Fibroblast of peridontal ligament (primary cell): ENCODE results near the gene USP4.
"Not testable (repeated sequence)": the region's sequence is repeated elsewhere in the genome, so short reads cannot be mapped to it uniquely, and the experiment has no call there.

ENCODE experiments used
- DNase-seq: peaks from one replicate; pipeline ENCODE4 v3.0.0-alpha.2; 2010; ENCODE audit errors: extremely low read depth

Gene USP4

DNA sequence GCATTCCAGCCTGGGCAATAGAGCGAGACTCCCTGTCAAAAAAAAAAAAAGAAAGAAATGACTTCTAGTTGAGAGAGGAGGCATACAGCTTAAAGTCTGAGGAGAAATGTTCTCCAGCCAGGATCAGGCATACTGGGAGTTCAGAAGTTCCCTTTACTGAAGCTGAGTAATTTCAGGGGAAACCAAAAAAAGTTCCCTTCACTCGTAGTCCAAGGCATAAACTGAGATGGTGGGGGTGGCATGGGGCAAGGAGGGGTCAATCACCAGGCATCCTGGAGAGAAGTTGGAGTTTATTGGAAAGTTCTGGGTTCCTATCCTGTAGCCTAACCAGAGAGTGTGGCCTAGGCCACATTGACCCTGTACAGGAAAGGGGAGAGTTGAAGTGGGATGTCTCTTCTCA, 12.4 kb upstream of the USP4 start:
- DNase-seq: peak; percentile 24

DNA sequence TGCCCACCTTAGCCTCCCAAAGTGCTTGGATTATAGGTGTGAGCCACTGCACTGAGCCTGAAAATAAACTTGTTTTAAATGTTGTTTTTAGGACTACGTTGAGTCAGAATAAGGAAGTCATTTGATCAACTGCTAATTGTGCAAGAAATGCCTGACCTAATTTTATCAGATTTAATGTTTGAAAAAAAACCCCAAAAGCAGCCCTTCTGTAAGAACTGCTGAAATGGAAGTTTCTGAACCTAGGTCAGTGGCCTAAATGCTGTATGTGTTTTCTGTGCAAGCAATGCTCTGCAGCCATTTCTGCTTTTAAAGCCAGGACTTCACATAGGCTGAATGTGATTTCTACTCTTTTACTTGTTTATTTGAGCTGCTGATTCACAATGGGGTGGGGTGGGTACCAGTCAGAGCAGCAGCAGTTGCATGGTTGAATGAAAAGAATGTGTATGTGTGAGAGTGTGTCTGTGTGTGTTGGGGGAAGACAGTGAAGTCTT, 11.7 kb upstream of the USP4 start:
- DNase-seq: peak; percentile 93

DNA sequence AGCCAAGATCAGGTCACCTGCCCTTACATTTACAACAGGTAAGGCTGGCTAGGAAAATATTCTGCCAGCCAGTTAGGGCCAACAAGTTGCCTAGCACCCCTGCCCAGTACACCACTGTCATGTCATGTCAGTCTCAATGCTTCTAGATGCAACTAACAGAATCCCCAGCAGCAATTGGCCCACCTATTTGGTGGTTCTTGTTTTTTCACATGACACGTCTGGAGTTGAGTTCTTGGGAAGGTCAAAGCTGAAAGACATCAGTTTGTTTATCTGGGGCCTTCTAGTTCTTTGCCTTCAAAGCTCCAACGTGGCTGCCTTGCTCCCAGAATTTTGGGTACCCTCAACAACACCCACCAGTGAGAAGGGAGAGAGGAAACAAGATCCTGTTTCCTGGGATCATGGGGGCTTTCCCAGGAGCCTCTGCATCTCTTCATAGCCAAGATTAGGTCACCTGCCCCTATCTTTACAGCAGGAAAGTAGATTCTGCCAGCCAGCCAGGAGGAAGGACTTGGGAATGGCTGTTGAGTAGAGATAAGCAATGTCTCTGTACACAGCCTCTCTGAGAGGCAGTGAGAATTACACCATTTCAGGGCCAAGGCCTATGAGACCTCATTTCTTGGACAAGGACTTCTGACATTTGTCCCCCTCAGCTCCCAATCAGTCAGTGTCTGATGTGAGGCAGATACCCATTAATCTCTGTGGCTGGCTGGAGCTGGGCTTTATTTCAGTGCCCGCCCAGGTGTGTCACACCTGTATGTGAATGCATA, 9.7 kb upstream of the USP4 start:
- no peak for DNase-seq

DNA sequence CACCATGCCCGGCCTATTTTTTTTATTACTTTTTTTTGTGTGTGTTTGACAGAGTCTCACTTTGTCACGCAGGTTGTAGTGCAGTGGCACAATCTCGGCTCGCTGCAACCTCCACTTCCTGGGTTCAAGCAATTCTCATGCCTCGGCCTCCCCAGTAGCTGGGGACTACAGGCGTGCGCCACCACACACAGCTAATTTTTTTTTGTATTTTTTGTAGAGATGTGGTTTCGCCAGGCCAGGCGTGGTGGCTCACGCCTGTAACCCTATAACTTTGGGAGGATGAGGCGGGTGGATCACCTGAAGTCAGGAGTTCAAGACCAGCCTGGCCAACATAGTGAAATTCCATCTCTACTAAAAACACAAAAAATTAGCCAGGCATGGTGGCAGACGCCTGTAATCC, 8.5 kb upstream of the USP4 start:
- not testable (repeated sequence) for DNase-seq

DNA sequence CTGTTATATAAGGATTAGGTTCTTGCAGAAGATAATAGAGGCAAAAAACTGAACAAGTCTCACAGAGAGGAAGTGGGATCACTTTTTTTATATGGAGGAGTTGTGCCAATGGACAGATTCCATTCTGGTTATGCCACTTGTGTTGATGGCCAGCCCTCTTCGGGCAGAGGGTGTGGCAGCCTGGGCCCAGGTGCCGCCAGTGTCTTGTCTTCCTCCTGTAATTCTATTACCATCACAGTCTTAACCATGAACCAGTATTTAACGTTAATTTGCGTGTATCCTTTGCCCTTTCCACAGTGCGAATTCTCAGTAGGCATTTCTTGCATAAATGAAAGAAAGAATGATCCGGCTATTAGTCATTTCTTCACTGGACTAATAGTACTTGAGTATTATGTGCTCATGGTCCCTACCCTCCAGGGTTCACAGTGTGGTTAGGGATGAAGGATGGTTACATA, 7.0 kb upstream of the USP4 start:
- peak; percentile 45 for DNase-seq

DNA sequence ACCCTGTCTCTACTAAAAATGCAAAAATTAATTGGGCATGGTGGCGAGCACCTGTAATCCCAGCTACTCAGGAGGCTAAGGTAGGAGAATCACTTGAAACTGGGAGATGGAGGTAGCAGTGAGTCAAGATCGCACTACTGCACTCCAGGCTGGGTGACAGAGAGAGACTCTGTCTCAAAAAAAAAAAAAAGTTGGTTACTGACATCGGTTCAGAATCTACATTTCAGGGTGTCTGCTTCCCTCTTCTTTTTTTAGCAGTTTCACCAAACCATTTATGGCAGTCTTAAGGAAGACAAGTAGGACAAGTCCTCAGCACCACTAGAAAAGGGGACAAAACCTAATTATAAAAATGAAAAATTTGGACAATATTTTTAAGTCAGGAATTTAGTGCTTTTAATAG, 3.3 kb upstream of the USP4 start:
- DNase-seq: no peak

DNA sequence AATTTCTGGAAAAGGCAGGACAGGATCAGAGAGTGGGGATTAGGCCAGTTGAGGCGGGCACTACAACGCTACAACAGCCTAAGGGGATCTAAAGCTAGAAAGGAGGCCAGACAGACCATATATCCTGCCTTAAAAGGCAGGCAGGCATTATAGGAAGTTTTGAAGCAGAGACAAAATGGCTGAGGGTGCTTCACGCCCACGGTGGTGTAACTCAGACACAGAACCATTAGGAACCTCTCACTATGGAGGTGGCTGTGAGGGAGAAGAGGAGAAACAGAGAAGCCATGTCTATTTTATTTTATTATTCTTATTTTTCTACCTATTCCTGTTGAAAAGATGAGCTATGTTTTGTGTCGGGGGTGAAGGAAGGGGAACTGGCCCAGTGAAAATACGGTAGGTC, 2.1 kb upstream of the USP4 start:
- DNase-seq: no peak

DNA sequence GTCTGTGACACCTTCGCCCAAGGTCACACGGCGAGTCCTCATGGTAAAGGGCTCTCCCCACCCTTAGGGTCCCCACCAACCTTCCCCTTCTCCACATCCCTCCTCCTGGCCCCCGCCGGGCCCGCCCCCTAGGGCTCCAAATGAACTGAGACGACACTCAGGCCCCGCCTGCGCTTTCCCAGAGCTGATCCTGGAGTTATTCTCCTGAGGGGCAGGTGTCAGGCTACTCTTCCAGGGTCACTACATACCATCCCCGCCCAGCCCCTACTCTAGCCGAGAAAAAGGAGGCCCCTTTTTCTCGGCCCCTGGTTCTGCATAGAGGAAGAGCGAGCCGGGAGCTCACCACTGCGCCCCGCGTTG, 292 bp downstream of the USP4 start:
- DNase-seq: no peak

DNA sequence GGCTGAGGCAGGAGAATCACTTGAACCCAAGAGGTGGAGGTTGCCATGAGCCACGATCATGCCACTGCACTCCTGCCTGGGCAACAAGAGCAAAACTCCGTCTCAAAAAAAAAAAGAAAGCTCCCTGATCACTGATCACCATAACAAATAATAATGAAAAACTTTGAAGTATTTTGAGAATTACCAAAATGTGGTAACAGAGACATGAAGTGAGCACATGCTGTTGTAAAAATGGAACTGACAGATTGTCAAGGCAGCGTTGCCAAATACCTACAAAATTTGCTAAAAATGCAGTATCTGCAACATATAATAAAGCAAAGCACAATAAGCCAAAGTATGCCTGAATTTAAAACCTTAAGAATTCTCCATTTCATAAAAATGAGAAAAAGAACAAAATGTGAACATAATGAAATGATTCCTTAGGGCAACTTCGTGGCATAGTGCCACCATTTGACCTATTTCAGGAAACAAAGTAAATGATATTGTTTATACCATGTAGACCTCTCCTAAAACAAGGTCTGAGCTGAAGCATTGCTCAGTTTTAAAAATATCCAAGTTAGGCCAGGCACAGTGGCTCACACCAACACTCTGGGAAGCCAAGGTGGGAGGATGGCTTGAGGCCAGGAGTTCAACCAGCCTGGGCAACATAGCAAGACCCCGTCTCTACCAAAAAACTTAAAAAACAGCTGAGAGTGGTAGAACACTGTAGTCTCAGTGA, 5.8 kb downstream of the USP4 start:
- no peak for DNase-seq

DNA sequence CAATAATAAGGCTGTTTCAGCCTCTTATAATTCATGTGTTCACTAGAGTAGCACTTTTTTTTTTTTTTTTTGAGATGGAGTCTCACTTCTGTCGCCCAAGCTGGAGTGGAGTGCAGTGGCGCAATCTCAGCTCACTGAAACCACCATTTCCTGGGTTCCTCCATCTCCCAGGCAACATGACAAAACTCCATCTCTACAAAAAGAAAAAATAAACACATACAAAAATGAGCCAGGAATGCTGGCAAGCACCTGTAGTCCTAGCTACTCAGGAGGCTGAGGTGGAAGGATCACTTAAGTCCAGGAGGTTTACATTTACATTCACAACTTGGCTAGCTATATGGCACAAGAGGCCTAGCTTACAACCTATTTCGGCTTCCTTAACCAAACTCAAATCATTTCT, 6.8 kb downstream of the USP4 start:
- no peak for DNase-seq

DNA sequence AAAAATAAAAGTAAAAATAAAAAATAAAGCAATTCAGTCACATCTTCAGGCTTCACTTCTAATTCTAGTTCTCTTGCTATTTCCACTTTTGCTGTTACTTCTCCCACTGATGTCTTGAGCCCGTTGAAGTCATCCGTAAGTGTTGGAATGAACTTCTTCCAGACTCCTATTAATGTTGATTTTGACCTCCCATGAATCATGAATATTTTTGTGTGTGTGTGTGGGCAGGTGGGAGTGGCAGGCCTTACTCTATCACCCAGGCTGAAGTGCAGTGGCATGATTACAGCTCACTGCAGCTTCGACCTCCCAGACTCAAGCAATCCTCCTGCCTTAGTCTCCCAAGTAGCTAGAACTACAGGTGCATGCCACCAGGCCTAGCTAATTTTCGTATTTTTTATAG, 10.7 kb downstream of the USP4 start:
- no peak for DNase-seq

DNA sequence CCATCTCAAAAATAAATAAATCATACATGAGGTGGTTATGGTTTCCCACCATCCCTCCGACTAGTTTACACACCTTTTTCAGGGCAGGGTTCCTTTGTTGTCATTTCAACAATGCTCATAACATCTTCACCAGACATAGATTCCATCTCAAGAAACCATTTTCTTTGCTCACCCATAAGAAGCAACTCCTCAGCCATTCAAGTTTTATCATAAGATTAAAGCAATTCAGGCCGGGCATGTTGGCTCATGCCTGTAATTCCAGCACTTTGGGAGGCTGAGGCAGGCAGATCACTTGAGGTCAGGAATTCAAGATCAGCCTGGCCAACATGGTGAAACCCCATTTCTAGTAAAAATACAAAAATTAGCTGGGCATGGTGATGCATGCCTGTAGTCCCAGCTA, 11.5 kb downstream of the USP4 start:
- not testable (repeated sequence) for DNase-seq

DNA sequence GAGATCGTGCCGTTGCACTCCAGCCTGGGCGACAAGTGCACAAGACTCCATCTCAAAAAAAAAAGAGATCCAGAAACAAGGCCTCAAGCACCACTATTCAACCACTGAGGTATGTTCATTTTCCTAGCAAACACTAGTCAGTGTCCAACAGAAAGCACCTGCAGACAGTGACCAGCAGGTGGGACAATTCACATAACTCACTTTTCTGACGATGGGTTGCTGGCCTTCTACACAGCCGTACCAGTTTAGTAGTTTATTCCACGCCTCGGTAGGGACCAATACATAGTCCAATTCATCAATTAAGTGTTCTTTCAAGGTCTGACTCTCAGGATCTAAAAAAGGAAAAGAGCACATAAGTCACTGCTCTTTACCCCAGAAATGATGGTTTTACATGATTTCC, 12.4 kb downstream of the USP4 start:
- peak; percentile 9 for DNase-seq

DNA sequence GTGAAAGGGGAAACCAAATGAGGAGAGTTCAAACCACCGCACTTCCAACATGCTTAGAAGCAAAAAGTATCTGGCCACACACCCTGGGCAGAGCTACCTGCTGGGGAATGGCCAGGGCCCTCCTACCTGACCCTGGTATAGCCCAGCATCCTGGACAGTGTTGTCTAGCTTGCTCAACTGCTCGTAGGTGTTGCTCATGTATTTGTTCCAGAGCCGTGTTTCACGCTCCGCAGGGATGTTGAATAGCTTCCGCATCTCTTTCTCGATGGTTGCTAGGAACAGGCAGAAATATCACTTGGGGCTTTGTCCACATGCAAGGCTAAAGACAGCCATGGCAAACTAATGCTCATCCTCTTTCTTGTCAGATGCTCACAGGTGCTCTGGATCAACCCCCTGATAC, 15.1 kb downstream of the USP4 start:
- DNase-seq: no peak

DNA sequence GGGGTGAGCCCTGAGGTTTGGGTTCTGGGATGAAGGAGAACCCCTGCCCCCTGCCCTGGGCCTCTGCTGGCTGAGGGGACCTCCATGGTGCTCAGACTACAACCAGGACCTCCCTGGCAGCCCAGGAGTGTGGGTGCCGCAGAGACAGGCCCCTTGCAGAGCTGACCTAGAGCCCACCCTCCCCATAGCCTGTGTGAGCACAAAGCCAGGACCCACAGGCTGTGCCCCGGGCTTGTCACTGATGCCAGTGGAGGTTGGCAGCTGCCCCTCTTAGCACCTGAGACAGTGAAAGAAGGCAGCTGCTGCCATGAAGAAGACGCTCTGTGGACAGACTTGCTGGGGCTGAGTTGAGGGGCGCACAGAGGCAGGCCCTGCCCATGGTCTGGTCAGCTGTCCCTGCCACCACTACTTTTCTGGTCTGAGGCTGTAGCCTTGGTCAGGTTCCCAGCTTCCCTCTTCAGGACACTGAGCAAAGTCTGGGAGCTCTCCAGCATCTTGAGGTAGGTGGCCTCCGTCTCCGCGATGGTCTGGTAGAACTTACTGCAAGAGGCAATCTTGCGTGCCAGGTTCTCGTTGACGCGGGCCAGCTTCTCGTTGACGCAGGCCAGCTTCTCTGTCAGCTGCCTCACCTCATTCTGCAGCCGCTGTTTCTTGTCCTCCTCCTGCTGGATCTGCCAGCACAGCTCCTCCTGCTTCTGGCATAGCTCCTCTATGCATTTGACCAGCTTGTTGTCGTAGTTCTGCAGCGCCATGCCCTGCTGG, 23.0 kb downstream of the USP4 start:
- DNase-seq: no peak

DNA sequence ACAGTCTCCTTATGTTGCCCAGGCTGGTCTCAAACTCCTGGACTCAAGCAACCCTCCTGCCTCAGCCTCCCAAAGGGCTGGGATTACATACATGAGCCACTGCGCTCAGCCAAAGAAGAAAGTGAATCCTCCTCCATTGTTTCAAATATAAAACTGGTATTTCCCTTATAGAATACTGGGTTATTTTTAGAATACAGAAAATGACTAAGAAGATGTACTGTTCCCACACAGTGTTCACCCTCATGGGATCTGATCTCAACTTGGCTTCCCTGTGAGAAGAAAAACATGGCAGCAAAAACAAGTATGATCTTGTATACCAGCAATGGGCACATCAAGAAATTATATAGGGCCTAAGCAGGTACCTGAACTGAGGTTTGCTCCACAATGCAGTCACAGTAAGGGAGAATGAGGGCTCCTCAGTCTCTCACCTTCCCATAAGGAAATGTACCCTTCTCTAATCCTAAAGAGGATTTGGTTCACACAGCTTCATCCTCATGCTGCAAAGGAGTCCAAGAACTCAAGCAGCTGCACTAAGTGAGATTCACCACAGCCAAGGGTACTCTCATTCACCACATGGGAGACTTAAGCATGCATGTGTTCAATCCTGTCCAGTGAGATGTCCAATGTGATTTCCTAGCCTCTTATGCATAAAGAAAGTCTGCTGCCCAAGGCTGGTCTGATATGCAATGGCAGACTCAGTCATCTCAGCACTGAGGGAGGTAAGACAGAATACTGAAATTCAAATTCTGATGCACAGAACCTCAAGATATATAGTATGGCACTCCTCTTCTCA, 25.8 kb downstream of the USP4 start:
- peak; percentile 55 for DNase-seq

DNA sequence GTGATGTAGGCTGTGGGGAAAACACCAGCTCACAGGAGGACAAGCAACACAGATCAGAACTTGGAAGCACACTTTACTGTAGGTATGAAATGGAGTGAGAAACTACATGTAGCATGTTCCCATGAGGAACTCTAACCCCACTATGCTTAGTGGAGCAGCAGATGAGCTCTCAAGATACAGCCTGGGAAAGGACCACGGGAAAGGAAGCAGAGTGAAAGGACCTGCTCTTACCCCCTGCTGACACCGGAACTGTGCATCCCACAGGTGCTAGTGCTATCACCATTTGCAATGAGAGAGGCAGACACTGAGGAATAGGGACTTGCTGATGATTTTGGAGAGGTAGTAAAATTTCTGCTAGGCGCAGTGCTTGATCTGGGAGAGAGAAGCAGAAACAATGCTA, 28.6 kb downstream of the USP4 start:
- no peak for DNase-seq

DNA sequence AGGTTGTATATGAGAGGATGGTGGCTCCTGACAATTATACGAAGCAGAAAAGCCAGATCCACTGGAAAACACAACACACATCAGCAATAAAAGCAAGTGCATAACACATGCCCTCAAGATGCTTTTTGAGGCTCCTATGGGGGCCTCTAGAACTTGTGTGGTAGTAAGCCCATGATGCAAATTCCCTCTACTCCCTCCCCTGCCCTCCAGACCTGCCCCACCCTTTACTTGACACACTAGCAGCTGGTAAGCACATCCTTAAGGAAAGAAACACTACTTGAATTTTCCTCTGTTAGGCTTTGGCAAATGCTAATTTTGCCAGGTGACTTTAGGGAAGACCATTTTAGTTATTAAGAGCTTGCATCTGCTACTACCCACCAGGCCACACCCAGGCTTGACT, 29.2 kb downstream of the USP4 start:
- DNase-seq: no peak

DNA sequence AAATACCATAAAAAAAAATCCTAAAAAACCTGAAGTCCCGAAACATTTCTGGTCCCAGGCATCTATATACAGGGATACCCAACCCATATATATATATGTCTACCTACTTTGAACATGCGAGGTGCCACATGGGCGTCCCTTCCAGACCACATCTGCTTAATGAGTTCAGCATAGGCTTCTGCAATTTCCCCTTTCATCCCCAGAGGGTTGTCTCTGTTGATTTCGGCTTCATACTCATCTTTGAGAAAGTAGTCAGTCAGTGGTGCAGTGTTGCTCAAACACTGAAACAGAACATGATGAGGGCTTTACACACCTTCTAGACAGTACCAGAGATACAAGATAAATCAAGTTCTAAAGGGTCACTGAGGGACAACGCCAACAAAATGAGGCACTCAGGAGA, 34.2 kb downstream of the USP4 start:
- no peak for DNase-seq

DNA sequence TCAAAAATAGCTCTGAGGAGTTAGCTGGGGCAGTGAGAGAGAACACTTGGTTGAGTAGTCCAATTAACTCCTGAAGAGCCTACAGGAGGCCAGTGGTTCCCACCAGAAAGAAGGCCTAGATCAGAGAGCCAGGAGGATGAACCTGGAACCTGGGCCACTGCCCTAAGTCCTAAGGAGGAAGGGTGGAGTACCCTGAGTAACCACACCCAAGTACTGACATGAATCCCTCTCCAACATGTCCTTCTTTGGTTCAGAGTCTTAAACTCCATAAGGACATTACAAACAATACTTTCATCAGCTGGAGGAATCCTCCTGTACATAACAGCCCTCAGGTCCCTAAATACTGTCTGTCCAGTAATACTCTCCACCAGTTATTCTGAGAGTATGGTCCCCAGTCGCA, 37.2 kb downstream of the USP4 start:
- no peak for DNase-seq

DNA sequence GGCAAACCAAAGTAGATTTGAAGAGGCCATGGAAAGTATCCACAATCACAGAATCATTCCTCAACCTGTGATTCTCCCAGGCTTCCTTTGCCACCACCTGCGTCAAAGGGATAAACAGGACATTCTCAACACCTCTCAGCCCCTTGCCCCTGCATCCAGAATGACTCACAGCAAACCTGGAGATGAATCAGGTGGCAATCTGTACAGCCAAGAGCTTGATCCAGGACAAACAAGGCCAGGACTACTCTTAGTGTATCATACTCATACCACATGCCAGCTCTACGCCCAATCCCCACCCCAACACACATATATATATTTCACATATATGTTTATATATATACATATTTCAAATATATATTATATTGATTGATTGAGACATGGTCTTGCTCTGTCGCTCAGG, 39.3 kb downstream of the USP4 start:
- no peak for DNase-seq

DNA sequence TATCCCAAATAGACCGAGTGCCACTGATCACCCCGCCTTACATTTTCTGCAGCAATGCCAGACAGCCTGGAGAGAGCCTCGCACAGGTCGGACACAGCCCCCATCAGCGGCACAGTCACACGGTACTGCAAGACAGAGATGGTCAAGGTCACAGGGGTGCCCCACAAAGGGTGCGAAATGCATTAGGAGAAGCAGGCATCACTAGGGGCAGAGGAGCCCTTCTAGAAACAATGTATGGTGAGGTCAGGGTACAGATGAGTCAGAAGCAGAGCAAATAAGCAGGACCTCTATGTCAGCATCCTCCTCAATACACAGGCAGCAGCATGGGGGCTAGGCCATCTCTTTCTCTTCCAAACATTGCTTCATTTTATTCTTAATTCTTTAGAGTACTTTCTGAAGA, 41.3 kb downstream of the USP4 start:
- DNase-seq: no peak
